ENCODE results near the gene CBARP.

- no peak for TF ChIP-seq CTCF (conservative IDR thresholded peaks at IDR 0.05; ENCODE audit: low read depth, low read length)
- TF ChIP-seq RCOR1 (IDR thresholded peaks at IDR 0.05; ENCODE audit: insufficient replicate concordance, low read length): no peak
- no peak for TF ChIP-seq RFX5 (IDR thresholded peaks at IDR 0.05; ENCODE audit: low read depth, low read length)
- peak; percentile 97 for TF ChIP-seq POLR2A (IDR thresholded peaks at IDR 0.05; ENCODE audit: low read depth, low read length)
Measured at GRCh38 chr19:1249298-1249989, 11.6 kb upstream of the CBARP start.
